ENCODE measurements around the gene TSN.

DNA sequence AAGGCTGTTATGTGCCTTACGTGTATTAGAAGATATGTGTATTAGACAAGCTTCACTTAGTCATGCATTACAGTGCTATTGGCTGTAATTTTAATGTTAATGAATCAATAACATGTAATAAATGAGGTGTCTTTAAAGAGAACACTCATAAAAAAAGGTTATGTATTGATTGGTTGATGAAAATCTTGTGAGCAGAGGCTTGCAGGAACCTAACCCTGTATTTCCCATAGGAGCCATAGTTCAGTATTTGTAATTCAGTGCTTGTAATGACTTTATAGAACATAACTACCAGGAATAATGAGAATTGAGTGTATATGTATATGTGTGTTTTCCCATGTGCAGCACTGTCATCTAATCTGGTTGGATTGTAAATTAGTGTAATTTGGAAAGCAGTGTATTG lies 33.2 kb downstream of the TSN start:
- TF ChIP-seq STAT5A (IDR thresholded peaks at IDR 0.05; ENCODE audit: borderline replicate concordance, low read length) (no peak), KAT7 (CRISPR knock-in tag; IDR thresholded peaks at IDR 0.05; ENCODE audit: borderline replicate concordance) (no peak), TAF1 (IDR thresholded peaks at IDR 0.05; ENCODE audit: control insufficient read depth, extremely low read depth, insufficient read depth, low read length, severe bottlenecking) (no peak), ZNF436 (CRISPR knock-in tag; IDR thresholded peaks at IDR 0.05) (no peak), ZNF431 (CRISPR knock-in tag; IDR thresholded peaks at IDR 0.05) (no peak), ARNT (IDR thresholded peaks at IDR 0.05) (no peak), ZNF282 (CRISPR knock-in tag; IDR thresholded peaks at IDR 0.05) (no peak)
- TF ChIP-seq, protein P1, sequence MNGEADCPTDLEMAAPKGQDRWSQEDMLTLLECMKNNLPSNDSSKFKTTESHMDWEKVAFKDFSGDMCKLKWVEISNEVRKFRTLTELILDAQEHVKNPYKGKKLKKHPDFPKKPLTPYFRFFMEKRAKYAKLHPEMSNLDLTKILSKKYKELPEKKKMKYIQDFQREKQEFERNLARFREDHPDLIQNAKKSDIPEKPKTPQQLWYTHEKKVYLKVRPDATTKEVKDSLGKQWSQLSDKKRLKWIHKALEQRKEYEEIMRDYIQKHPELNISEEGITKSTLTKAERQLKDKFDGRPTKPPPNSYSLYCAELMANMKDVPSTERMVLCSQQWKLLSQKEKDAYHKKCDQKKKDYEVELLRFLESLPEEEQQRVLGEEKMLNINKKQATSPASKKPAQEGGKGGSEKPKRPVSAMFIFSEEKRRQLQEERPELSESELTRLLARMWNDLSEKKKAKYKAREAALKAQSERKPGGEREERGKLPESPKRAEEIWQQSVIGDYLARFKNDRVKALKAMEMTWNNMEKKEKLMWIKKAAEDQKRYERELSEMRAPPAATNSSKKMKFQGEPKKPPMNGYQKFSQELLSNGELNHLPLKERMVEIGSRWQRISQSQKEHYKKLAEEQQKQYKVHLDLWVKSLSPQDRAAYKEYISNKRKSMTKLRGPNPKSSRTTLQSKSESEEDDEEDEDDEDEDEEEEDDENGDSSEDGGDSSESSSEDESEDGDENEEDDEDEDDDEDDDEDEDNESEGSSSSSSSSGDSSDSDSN (IDR thresholded peaks at IDR 0.05; ENCODE audit: borderline replicate concordance in 1 of 2, low read depth in 2 of 2, low read length in 2 of 2) = no peak
- TF ChIP-seq, protein P2, sequence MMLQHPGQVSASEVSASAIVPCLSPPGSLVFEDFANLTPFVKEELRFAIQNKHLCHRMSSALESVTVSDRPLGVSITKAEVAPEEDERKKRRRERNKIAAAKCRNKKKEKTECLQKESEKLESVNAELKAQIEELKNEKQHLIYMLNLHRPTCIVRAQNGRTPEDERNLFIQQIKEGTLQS (IDR thresholded peaks at IDR 0.05) = no peak
- TF ChIP-seq, protein P2 (CRISPR knock-in tag; conservative IDR thresholded peaks at IDR 0.05) = no peak
- TF ChIP-seq, protein P3, sequence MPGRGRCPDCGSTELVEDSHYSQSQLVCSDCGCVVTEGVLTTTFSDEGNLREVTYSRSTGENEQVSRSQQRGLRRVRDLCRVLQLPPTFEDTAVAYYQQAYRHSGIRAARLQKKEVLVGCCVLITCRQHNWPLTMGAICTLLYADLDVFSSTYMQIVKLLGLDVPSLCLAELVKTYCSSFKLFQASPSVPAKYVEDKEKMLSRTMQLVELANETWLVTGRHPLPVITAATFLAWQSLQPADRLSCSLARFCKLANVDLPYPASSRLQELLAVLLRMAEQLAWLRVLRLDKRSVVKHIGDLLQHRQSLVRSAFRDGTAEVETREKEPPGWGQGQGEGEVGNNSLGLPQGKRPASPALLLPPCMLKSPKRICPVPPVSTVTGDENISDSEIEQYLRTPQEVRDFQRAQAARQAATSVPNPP (IDR thresholded peaks at IDR 0.05; ENCODE audit: borderline replicate concordance, insufficient read depth, insufficient read length) = no peak
- TF ChIP-seq, protein P4, sequence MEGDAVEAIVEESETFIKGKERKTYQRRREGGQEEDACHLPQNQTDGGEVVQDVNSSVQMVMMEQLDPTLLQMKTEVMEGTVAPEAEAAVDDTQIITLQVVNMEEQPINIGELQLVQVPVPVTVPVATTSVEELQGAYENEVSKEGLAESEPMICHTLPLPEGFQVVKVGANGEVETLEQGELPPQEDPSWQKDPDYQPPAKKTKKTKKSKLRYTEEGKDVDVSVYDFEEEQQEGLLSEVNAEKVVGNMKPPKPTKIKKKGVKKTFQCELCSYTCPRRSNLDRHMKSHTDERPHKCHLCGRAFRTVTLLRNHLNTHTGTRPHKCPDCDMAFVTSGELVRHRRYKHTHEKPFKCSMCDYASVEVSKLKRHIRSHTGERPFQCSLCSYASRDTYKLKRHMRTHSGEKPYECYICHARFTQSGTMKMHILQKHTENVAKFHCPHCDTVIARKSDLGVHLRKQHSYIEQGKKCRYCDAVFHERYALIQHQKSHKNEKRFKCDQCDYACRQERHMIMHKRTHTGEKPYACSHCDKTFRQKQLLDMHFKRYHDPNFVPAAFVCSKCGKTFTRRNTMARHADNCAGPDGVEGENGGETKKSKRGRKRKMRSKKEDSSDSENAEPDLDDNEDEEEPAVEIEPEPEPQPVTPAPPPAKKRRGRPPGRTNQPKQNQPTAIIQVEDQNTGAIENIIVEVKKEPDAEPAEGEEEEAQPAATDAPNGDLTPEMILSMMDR (IDR thresholded peaks at IDR 0.05 in 2 of 3, conservative IDR thresholded peaks at IDR 0.05 in 1 of 3; ENCODE audit: insufficient read depth in 2 of 3, low read depth in 1 of 3, low read length in 3 of 3) = no peak
